ENCODE results near the gene KREMEN1.
A peak's percentile ranks its signal among the peaks of the same experiment; 100 is the strongest.

Gene KREMEN1

GRCh38 chr22:29110946-29111345 is 38.1 kb downstream of the KREMEN1 start:
- TF ChIP-seq CTCF (IDR thresholded peaks at IDR 0.05; ENCODE audit: low read depth, low read length): no peak
- H3K4me1 ChIP-seq: peaks cover 8% of the 10 kb centered on the region; the same call in 1 of the 2 replicates
- no peak overlapping the region for H3K4me3 ChIP-seq (ENCODE audit: low read depth, low read length)
- H3K36me3 ChIP-seq: no peaks in the 10 kb centered on the region
- no peaks in the 10 kb centered on the region for H3K9me3 ChIP-seq
- no peak for DNase-seq
- H3K27me3 ChIP-seq: no peaks in the 10 kb centered on the region

- Histone ChIP-seq H3K36me3 (no peaks in the 10 kb centered on the region), H3K4me1 (peaks cover 5% of the 10 kb centered on the region; the same call in 1 of the 2 replicates), H3K4me3 (ENCODE audit: low read depth, low read length) (no peak overlapping the region), H3K9me3 (no peaks in the 10 kb centered on the region), H3K27me3 (no peaks in the 10 kb centered on the region)
- 0 out of 2 replicates have a peak, but pooled peaks have one; percentile 11 for TF ChIP-seq CTCF (IDR thresholded peaks at IDR 0.05; ENCODE audit: low read depth, low read length)
- DNase-seq: no peak
Measured at GRCh38 chr22:29112121-29112520, 39.3 kb downstream of the KREMEN1 start.

GRCh38 chr22:29112681-29113080 is 39.8 kb downstream of the KREMEN1 start:
- no peak overlapping the region for H3K4me3 ChIP-seq (ENCODE audit: low read depth, low read length)
- H3K9me3 ChIP-seq: no peaks in the 10 kb centered on the region
- H3K27me3 ChIP-seq: no peaks in the 10 kb centered on the region
- no peak for DNase-seq
- H3K36me3 ChIP-seq: no peaks in the 10 kb centered on the region
- H3K4me1 ChIP-seq: peaks cover 5% of the 10 kb centered on the region; the same call in 1 of the 2 replicates
- no peak for TF ChIP-seq CTCF (IDR thresholded peaks at IDR 0.05; ENCODE audit: low read depth, low read length)

GRCh38 chr22:29113319-29113718 is 40.5 kb downstream of the KREMEN1 start:
- H3K9me3 ChIP-seq: no peaks in the 10 kb centered on the region
- H3K4me3 ChIP-seq (ENCODE audit: low read depth, low read length): no peak overlapping the region
- no peaks in the 10 kb centered on the region for H3K36me3 ChIP-seq
- no peak for DNase-seq
- H3K27me3 ChIP-seq: no peaks in the 10 kb centered on the region
- TF ChIP-seq CTCF (IDR thresholded peaks at IDR 0.05; ENCODE audit: low read depth, low read length): no peak
- peaks cover 5% of the 10 kb centered on the region; the same call in 1 of the 2 replicates for H3K4me1 ChIP-seq

DNA sequence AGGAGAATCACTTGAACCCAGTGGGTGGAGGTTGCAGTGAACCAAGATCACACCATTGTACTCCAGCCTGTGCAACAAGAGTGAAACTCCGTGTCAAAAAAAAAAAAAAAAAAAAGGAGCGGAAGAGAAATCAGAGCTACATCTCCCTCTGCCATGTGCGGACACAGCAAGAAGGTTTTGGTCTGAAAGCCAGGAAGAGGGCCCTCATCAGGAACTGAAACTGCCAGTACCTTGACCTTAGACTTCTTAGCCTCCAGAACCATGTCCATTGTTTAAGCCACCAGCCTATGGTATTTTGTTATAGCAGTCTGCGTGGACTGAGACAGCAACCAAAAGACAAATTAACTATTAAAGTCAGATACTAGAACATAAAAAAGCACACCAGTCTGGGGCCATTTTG is 41.6 kb downstream of the KREMEN1 start:
- no peak for DNase-seq
- Histone ChIP-seq H3K9me3 (no peaks in the 10 kb centered on the region), H3K4me1 (peaks cover 5% of the 10 kb centered on the region; the same call in 1 of the 2 replicates), H3K27me3 (no peaks in the 10 kb centered on the region), H3K4me3 (ENCODE audit: low read depth, low read length) (no peak overlapping the region), H3K36me3 (no peaks in the 10 kb centered on the region)
- no peak for TF ChIP-seq CTCF (IDR thresholded peaks at IDR 0.05; ENCODE audit: low read depth, low read length)

DNA sequence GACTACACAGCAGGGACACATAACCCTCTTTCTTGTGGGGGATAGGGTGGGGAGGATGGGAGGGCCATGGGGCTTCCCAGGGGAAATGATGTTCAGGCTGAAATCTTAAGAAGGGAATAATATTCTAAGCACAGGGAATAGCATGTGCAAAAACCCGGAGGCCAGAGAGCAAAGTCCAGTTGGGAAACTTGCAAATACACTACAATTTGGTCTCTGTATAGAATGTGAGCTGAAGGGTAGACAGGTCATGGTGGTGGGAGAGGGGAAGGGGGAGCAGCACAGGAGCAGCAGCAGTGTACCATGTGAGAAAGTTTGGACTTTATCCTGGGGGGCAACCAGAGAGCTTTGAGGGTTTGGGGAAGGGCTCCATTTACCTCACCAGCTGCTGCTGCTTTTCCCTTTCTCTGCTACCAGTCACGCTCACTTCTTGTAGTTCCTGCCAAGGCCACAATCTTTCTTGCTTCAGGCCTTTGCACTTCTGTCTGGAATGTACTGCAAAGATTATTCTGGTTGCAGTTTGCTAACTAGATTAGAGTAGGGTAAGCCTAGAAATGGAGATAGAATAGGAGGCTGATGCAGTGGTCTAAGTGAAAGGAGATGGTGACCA is 43.0 kb downstream of the KREMEN1 start:
- H3K9me3 ChIP-seq: no peaks in the 10 kb centered on the region
- H3K4me3 ChIP-seq (ENCODE audit: low read depth, low read length): no peak overlapping the region
- no peak for TF ChIP-seq CTCF (IDR thresholded peaks at IDR 0.05; ENCODE audit: low read depth, low read length)
- no peaks in the 10 kb centered on the region for H3K4me1 ChIP-seq
- no peaks in the 10 kb centered on the region for H3K36me3 ChIP-seq
- H3K27me3 ChIP-seq: no peaks in the 10 kb centered on the region
- no peak for DNase-seq

All from BE2C (cell line).